Tibial nerve (tissue), 4 donors: ENCODE results near the gene F5.

Source experiments
- EP300 ChIP-seq, 2 donors: sonication (generic); formaldehyde crosslinking; IDR thresholded peaks; one replicate each; pipeline ENCODE4 v1.6.1; 2017; ENCODE audit warnings: antibody characterized with exemption in 2 of 2, mild to moderate bottlenecking in 1 of 2
- POLR2A ChIP-seq, 2 donors: fragments of 450-650 bp; IDR thresholded peaks; one replicate each; pipeline ENCODE4 v1.6.1; 2017; ENCODE audit warnings: antibody characterized with exemption in 2 of 2, mild to moderate bottlenecking in 2 of 2, moderate library complexity in 2 of 2
- TF ChIP-seq, protein P1 (sequence below), 5 experiments: fragments of 200-600 bp in 3 of 5; fragments of 450-650 bp in 2 of 5; sonication (generic) in 3 of 5; IDR thresholded peaks; one replicate each; pipeline ENCODE4 v1.5.1; 2016 to 2019; ENCODE audit warnings: antibody characterized with exemption in 5 of 5, mild to moderate bottlenecking in 3 of 5, moderate library complexity in 2 of 5

GRCh38 chr1:169545472-169545871 is 40.8 kb downstream of the F5 start:
- TF ChIP-seq, protein P1, sequence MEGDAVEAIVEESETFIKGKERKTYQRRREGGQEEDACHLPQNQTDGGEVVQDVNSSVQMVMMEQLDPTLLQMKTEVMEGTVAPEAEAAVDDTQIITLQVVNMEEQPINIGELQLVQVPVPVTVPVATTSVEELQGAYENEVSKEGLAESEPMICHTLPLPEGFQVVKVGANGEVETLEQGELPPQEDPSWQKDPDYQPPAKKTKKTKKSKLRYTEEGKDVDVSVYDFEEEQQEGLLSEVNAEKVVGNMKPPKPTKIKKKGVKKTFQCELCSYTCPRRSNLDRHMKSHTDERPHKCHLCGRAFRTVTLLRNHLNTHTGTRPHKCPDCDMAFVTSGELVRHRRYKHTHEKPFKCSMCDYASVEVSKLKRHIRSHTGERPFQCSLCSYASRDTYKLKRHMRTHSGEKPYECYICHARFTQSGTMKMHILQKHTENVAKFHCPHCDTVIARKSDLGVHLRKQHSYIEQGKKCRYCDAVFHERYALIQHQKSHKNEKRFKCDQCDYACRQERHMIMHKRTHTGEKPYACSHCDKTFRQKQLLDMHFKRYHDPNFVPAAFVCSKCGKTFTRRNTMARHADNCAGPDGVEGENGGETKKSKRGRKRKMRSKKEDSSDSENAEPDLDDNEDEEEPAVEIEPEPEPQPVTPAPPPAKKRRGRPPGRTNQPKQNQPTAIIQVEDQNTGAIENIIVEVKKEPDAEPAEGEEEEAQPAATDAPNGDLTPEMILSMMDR (IDR thresholded peaks at IDR 0.05), result no peak
- TF ChIP-seq POLR2A (IDR thresholded peaks at IDR 0.05) (no peak), EP300 (IDR thresholded peaks at IDR 0.05) (no peak)
